Stimulated activated CD8-positive, alpha-beta memory T cell treated with anti-CD3 and anti-CD28 coated beads, Interleukin-15, amount 100 ng/mL, for 4 hours (primary cell): ENCODE measurements around the gene ANKS1B.
"Not testable (repeated sequence)": the region's sequence is repeated elsewhere in the genome, so short reads cannot be mapped to it uniquely, and the experiment has no call there.

Source experiments
- DNase-seq, 2 donors: peaks; one replicate each; pipeline ENCODE4 v3.0.0-alpha.2; 2020; ENCODE audit warnings: low read depth in 2 of 2

Gene ANKS1B

GRCh38 chr12:98771811-98772752 is 1212.7 kb downstream of the ANKS1B start:
- DNase-seq = no peak

- no peak for DNase-seq
Measured at GRCh38 chr12:98770230-98770629, 1214.5 kb downstream of the ANKS1B start.

- DNase-seq = no peak
Measured at GRCh38 chr12:98769068-98769467, 1215.7 kb downstream of the ANKS1B start.

- no peak for DNase-seq
Measured at GRCh38 chr12:98767248-98767647, 1217.5 kb downstream of the ANKS1B start.

- no peak for DNase-seq
Measured at GRCh38 chr12:98763656-98764055, 1221.1 kb downstream of the ANKS1B start.

GRCh38 chr12:98758331-98758730 is 1226.4 kb downstream of the ANKS1B start:
- no peak for DNase-seq

- no peak for DNase-seq
Measured at GRCh38 chr12:98757455-98757854, 1227.3 kb downstream of the ANKS1B start.

- DNase-seq = not testable (repeated sequence)
Measured at GRCh38 chr12:98755855-98756254, 1228.9 kb downstream of the ANKS1B start.

- no peak for DNase-seq
Measured at GRCh38 chr12:98754095-98754494, 1230.6 kb downstream of the ANKS1B start.

GRCh38 chr12:98752726-98753125 is 1232.0 kb downstream of the ANKS1B start:
- no peak for DNase-seq

- no peak for DNase-seq
Measured at GRCh38 chr12:98751580-98752115, 1233.1 kb downstream of the ANKS1B start.

- no peak for DNase-seq
Measured at GRCh38 chr12:98750511-98750910, 1234.2 kb downstream of the ANKS1B start.

GRCh38 chr12:98748463-98748862 is 1236.3 kb downstream of the ANKS1B start:
- DNase-seq = no peak

GRCh38 chr12:98745578-98746391 is 1239.0 kb downstream of the ANKS1B start:
- DNase-seq = no peak

GRCh38 chr12:98744680-98745079 is 1240.1 kb downstream of the ANKS1B start:
- DNase-seq = no peak

GRCh38 chr12:98743362-98743953 is 1241.3 kb downstream of the ANKS1B start:
- DNase-seq = no peak

GRCh38 chr12:98741556-98742265 is 1243.0 kb downstream of the ANKS1B start:
- DNase-seq = no peak

GRCh38 chr12:98741196-98741555 is 1243.6 kb downstream of the ANKS1B start:
- no peak for DNase-seq

GRCh38 chr12:98740751-98741150 is 1244.0 kb downstream of the ANKS1B start:
- DNase-seq = no peak

- DNase-seq = no peak
Measured at GRCh38 chr12:98738539-98738938, 1246.2 kb downstream of the ANKS1B start.

- DNase-seq = no peak
Measured at GRCh38 chr12:98738002-98738401, 1246.7 kb downstream of the ANKS1B start.
